NCI-H2029 (cell line): ENCODE data around the gene GLCCI1.

Experiments used
- DNase-seq: peaks from one replicate; lab custom pipeline; 2025; lab: John Stamatoyannopoulos, UW

Gene GLCCI1

DNA sequence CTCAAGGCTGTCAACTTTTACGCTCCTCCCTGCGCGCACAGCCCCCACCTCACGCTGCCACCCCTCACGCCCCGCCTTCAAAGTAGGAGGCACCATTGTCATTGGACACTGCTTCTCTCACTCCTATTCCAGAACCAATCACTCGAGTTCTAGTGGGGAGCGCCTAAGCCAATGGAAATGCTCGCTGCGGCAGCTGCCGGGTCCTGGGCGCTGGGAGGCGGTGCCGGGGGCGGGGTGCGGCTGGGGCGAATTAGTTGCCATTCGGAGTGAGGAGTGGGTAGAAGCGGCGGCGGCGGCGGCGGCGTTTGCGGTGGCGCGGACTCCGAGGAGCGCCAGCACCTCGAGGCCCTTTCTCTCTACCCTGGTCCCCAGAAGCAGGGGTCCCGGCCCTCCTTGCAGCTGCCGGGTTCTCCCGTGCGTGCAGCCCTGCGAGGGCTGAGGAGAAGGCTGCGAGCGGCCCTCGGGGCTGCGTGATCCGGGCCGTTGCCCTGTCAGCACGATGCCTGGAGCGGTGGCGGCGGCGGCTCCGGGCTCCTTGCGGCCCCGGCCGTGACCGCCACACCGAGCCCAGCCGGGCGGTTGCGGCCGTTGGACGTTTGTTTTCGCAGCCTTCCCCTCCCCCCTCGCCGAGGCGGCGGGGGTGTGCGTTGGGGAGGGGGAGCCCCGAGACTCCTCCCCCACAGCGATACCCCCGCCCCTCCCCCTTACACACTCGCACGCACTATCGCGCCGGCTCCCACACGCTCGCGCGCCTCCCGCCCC, at the start of gene GLCCI1:
TSS of gene GLCCI1 (plus strand) at position 253 of the 762 bp plus-strand sequence. CDS start 555 bp downstream, outside the sequence.
- DNase-seq = peak; percentile 99

GRCh38 chr7:7919449-7919945, 49.1 kb upstream of the GLCCI1 start:
- DNase-seq = no peak

DNA sequence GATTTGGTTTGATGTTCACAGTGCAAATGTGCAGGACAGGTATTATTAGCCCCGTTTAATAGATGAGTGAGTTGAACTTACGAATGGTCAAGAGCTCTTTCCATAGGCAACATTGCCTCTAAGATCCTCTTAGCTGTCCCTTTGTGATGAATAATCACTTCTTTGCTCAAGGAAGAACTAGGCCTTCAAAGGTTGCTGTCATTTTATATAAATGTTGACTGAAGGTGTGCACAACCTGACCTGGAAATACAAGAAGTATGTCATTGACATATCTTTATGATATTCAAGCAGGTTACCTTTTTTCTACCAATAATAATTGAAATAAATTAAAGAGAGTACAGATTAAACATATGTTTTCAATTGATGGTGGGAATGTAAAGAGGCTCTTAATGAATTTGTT, 48.5 kb upstream of the GLCCI1 start:
- DNase-seq = no peak

DNA sequence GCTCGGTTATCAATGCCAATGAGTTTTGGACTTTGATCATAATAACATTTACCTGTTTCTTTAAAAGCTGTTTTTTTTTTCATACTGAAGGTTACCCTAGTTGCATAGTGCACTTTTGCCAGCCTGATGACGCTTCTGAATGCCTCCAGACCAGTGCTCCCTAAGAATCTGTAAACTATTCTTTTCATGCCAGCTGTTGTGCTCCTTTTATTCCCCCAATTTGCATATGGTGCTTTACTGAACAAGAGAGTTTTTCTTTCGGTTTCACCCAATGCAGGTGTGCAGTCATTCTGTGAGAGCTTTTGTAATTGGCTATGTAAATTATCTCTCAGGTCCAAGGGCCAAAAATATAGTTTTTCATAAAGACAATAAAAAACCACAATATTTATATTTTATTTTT, 48.1 kb upstream of the GLCCI1 start:
- DNase-seq = peak; percentile 84

GRCh38 chr7:7921830-7922229, 46.8 kb upstream of the GLCCI1 start:
- DNase-seq = peak; percentile 16

- peak; percentile 29 for DNase-seq
Observed at GRCh38 chr7:7922684-7923385, 45.8 kb upstream of the GLCCI1 start.

DNA sequence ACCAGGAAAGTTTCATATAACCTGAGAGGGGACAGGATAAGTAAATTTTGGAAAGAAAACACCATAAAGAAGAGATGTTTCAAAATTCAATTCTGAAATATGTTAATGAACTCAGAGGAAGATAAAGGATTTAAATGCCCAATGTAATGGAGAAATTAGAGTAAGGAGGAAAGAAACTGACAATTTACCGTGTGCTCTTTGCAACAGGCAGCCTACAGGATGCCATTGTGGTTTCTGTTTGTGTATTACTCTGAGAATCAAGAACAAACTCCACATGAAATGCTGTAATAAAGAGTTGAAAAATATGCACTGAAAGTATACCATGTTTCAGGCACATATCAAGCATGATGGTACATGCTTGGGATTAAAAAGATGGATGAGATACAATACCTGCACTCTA, 44.8 kb upstream of the GLCCI1 start:
- DNase-seq = no peak

DNA sequence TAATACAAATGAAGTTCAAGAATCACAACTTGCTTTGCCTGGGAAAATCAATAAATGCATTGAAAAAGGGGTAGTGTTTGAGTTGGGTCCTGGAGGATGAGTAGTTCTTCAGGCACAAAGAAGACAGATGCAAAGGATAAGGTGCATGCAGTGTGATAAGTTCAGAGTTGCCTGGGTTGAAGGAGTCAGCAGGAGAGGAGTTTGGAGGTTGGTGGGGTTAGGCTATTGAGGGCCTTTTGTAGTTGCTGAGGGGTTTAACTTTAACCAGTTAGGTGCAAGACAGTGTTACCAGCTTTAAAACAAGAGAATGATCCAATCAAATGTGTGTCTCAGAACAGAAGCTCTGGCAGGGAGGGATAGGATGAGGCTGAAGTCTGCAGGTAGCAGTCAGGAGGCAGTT, 44.3 kb upstream of the GLCCI1 start:
- no peak for DNase-seq

- no peak for DNase-seq
Observed at GRCh38 chr7:7931626-7932025, 37.0 kb upstream of the GLCCI1 start.

GRCh38 chr7:7932553-7932952, 36.0 kb upstream of the GLCCI1 start:
- DNase-seq = no peak

GRCh38 chr7:7933915-7934526, 34.6 kb upstream of the GLCCI1 start:
- DNase-seq = no peak

DNA sequence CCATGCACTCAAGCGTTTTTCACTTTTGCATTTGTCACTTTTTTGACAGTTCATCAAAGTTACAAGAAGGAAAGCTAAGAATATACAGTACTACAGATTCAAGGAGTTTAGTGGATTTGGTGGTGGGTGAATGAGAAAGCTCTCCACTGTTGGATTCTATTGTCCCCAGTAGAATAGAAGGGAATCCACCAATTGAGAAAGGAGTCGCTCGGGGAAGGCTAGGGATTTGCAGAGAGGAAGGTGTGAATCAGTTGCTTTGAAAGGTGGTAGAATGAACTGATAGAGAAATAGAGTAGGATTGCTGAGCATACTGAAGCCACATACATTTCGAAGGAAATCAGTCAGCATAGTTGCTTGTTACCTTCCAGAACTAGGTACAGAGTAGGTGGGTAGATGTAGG, 33.7 kb upstream of the GLCCI1 start:
- no peak for DNase-seq

DNA sequence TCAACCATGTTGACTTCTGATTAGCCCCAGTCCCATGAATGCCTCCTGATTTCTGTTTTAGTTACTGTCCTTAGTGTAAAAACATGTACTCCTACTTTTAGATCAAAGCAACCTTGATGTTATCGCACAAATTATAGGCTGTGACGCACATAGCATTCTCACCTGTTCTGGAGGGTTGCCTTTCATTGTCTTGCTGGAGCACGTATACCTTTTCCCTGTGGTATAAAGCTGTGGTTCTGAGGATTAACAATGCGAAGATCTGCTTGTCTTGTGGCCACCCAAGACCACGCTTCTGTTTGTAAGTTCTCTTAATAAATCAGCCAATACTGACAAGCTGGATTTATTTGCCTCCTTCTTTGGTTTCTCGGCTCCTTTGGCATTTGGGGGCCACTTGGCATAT, 30.1 kb upstream of the GLCCI1 start:
- no peak for DNase-seq

- DNase-seq = no peak
Observed at GRCh38 chr7:7943951-7944350, 24.6 kb upstream of the GLCCI1 start.

GRCh38 chr7:7944619-7945282, 23.8 kb upstream of the GLCCI1 start:
- DNase-seq = no peak

- DNase-seq = no peak
Observed at GRCh38 chr7:7946486-7946885, 22.1 kb upstream of the GLCCI1 start.

- no peak for DNase-seq
Observed at GRCh38 chr7:7948232-7948631, 20.4 kb upstream of the GLCCI1 start.

DNA sequence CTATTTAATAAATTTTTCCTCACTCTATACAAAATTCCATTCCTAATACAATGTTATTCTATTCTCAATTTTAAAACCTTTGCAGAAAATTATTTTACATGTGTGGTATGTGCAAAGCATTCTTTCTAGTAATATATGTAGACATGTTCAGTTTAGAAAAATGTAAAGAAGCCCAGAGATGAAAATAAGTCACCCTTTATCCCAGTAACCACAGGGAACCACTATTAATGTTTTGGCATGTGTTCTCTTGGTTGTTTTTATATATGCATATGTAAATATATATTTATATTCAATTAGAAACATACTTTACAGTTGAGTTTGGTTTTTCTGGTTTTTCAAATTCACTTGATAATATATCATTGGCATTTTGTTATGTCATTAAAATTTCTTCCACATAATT, 14.8 kb upstream of the GLCCI1 start:
- DNase-seq = no peak

- DNase-seq = peak; percentile 8
Observed at GRCh38 chr7:7956531-7957128, 12.0 kb upstream of the GLCCI1 start.

- DNase-seq = no peak
Observed at GRCh38 chr7:7957513-7957912, 11.1 kb upstream of the GLCCI1 start.

DNA sequence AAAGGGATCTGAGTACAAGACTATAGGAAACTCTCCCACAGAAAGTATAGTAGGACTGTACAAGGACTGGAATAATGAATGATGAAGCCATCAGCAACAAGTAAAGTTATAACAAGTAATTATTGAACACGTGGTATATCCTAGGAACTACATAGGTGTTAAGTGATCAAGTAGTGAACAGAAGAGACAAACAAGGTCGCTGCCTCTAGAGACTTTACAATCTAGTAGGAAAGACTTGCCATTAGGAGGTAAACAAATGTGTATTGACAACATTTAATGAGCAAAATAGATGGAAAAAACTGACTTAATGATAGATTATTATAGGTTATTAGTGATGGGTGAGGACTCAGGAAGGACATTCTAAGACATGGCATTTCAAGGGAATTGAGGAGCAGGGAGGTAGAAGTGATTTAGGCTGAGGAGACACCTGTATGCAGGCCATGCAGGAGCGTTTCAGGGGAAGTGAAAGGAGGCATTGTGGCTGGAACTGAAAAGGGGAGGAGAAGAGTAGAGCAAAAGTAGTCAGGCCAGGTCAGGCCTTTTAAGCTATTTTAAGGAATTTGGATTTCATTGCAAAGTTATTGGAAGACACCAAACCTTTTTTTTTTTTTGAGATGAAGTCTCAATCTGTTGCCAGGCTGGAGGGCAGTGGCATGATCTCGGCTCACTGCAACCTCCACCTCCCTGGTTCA, 8.5 kb upstream of the GLCCI1 start:
- no peak for DNase-seq
